Measurements from ENCODE around the gene NTF3.

NTF3 gene

GRCh38 chr12:5432011-5432400 lies at the start of gene NTF3:
Gene NTF3, plus strand, starts transcription at chr12:5432108. Its CDS starts 217 bp downstream, at chr12:5432325.
- Histone ChIP-seq H3K4me1 (no peaks in the 10 kb centered on the region), H3K36me3 (replicated peaks) (no peaks in the 10 kb centered on the region), H3K9me3 (no peaks in the 10 kb centered on the region), H3K4me3 (no peak within 1 kb of the TSS), H3K27me3 (ENCODE audit: low read depth) (peaks cover 4% of the 10 kb centered on the region; the same call in 1 of the 2 replicates)
- in situ Hi-C loops (cut with MboI; ENCODE audit: low sequenced_read_pairs) = no loop called here
- DNase-seq (ENCODE audit: low spot score in 2 of 2) = no peak

GRCh38 chr12:5384015-5384414 lies 47.9 kb upstream of the NTF3 start:
- in situ Hi-C loops (cut with MboI; ENCODE audit: low sequenced_read_pairs) = no loop called here
- Histone ChIP-seq H3K27me3 (ENCODE audit: low read depth) (no peaks in the 10 kb centered on the region), H3K36me3 (replicated peaks) (no peaks in the 10 kb centered on the region), H3K9me3 (no peaks in the 10 kb centered on the region), H3K4me3 (no peak overlapping the region), H3K4me1 (no peaks in the 10 kb centered on the region)
- DNase-seq (ENCODE audit: low spot score in 2 of 2) = no peak

- Histone ChIP-seq H3K27me3 (ENCODE audit: low read depth) (no peaks in the 10 kb centered on the region), H3K9me3 (no peaks in the 10 kb centered on the region), H3K4me1 (no peaks in the 10 kb centered on the region), H3K4me3 (no peak overlapping the region), H3K36me3 (replicated peaks) (no peaks in the 10 kb centered on the region)
- DNase-seq (ENCODE audit: low spot score in 2 of 2) = no peak
- in situ Hi-C loops (cut with MboI; ENCODE audit: low sequenced_read_pairs) = no loop called here
Observed at GRCh38 chr12:5388581-5389535, 43.0 kb upstream of the NTF3 start.

GRCh38 chr12:5390174-5390799 lies 41.6 kb upstream of the NTF3 start:
- no peaks in the 10 kb centered on the region for H3K36me3 ChIP-seq (replicated peaks)
- no peaks in the 10 kb centered on the region for H3K4me1 ChIP-seq
- no peaks in the 10 kb centered on the region for H3K27me3 ChIP-seq (ENCODE audit: low read depth)
- no peak for DNase-seq (ENCODE audit: low spot score in 2 of 2)
- in situ Hi-C loops (cut with MboI; ENCODE audit: low sequenced_read_pairs) = no loop called here
- H3K4me3 ChIP-seq = no peak overlapping the region
- no peaks in the 10 kb centered on the region for H3K9me3 ChIP-seq

- Histone ChIP-seq H3K4me3 (no peak overlapping the region), H3K36me3 (replicated peaks) (no peaks in the 10 kb centered on the region), H3K27me3 (ENCODE audit: low read depth) (no peaks in the 10 kb centered on the region), H3K9me3 (no peaks in the 10 kb centered on the region), H3K4me1 (no peaks in the 10 kb centered on the region)
- no peak for DNase-seq (ENCODE audit: low spot score in 2 of 2)
- in situ Hi-C loops (cut with MboI; ENCODE audit: low sequenced_read_pairs) = no loop called here
Observed at GRCh38 chr12:5391653-5392052, 40.3 kb upstream of the NTF3 start.

GRCh38 chr12:5392961-5393360 lies 38.9 kb upstream of the NTF3 start:
- no peak for DNase-seq (ENCODE audit: low spot score in 2 of 2)
- in situ Hi-C loops (cut with MboI; ENCODE audit: low sequenced_read_pairs) = no loop called here

GRCh38 chr12:5395443-5396271 lies 36.3 kb upstream of the NTF3 start:
- DNase-seq (ENCODE audit: low spot score in 2 of 2) = no peak
- H3K36me3 ChIP-seq (replicated peaks) = no peaks in the 10 kb centered on the region
- no peaks in the 10 kb centered on the region for H3K27me3 ChIP-seq (ENCODE audit: low read depth)
- H3K4me1 ChIP-seq = no peaks in the 10 kb centered on the region
- no peaks in the 10 kb centered on the region for H3K9me3 ChIP-seq
- no peak overlapping the region for H3K4me3 ChIP-seq
- in situ Hi-C loops (cut with MboI; ENCODE audit: low sequenced_read_pairs) = no loop called here

More at GRCh38 chr12:5392961-5393360, 38.9 kb upstream of the NTF3 start:
- Histone ChIP-seq H3K9me3 (no peaks in the 10 kb centered on the region), H3K36me3 (replicated peaks) (no peaks in the 10 kb centered on the region), H3K4me1 (no peaks in the 10 kb centered on the region), H3K4me3 (no peak overlapping the region), H3K27me3 (ENCODE audit: low read depth) (no peaks in the 10 kb centered on the region)

GRCh38 chr12:5396541-5396940 lies 35.4 kb upstream of the NTF3 start:
- in situ Hi-C loops (cut with MboI; ENCODE audit: low sequenced_read_pairs) = no loop called here
- Histone ChIP-seq H3K27me3 (ENCODE audit: low read depth) (no peaks in the 10 kb centered on the region), H3K4me3 (no peak overlapping the region), H3K9me3 (no peaks in the 10 kb centered on the region), H3K36me3 (replicated peaks) (no peaks in the 10 kb centered on the region), H3K4me1 (no peaks in the 10 kb centered on the region)
- DNase-seq (ENCODE audit: low spot score in 2 of 2) = no peak

- no peak for DNase-seq (ENCODE audit: low spot score in 2 of 2)
- Histone ChIP-seq H3K36me3 (replicated peaks) (no peaks in the 10 kb centered on the region), H3K27me3 (ENCODE audit: low read depth) (no peaks in the 10 kb centered on the region), H3K9me3 (no peaks in the 10 kb centered on the region), H3K4me1 (no peaks in the 10 kb centered on the region), H3K4me3 (no peak overlapping the region)
- in situ Hi-C loops (cut with MboI; ENCODE audit: low sequenced_read_pairs) = no loop called here
Observed at GRCh38 chr12:5399266-5399665, 32.6 kb upstream of the NTF3 start.

- no peaks in the 10 kb centered on the region for H3K27me3 ChIP-seq (ENCODE audit: low read depth)
- no peak for DNase-seq (ENCODE audit: low spot score in 2 of 2)
- no peaks in the 10 kb centered on the region for H3K4me1 ChIP-seq
- no peaks in the 10 kb centered on the region for H3K9me3 ChIP-seq
- no peaks in the 10 kb centered on the region for H3K36me3 ChIP-seq (replicated peaks)
- in situ Hi-C loops (cut with MboI; ENCODE audit: low sequenced_read_pairs) = no loop called here
- H3K4me3 ChIP-seq = no peak overlapping the region
Observed at GRCh38 chr12:5402009-5402935, 29.6 kb upstream of the NTF3 start.

GRCh38 chr12:5403411-5403810 lies 28.5 kb upstream of the NTF3 start:
- H3K36me3 ChIP-seq (replicated peaks) = no peaks in the 10 kb centered on the region
- no peak for DNase-seq (ENCODE audit: low spot score in 2 of 2)
- no peaks in the 10 kb centered on the region for H3K4me1 ChIP-seq
- H3K9me3 ChIP-seq = no peaks in the 10 kb centered on the region
- in situ Hi-C loops (cut with MboI; ENCODE audit: low sequenced_read_pairs) = no loop called here
- H3K27me3 ChIP-seq (ENCODE audit: low read depth) = no peaks in the 10 kb centered on the region
- H3K4me3 ChIP-seq = no peak overlapping the region

GRCh38 chr12:5407034-5407856 lies 24.7 kb upstream of the NTF3 start:
- Histone ChIP-seq H3K36me3 (replicated peaks) (no peaks in the 10 kb centered on the region), H3K4me1 (no peaks in the 10 kb centered on the region), H3K4me3 (no peak overlapping the region), H3K9me3 (no peaks in the 10 kb centered on the region), H3K27me3 (ENCODE audit: low read depth) (no peaks in the 10 kb centered on the region)
- no peak for DNase-seq (ENCODE audit: low spot score in 2 of 2)
- in situ Hi-C loops (cut with MboI; ENCODE audit: low sequenced_read_pairs) = no loop called here

Data from HAP-1 (cell line).